Measurements from ENCODE around the gene SCARB1.
A peak's percentile ranks its signal among the peaks of the same experiment; 100 is the strongest.

SCARB1 gene

DNA sequence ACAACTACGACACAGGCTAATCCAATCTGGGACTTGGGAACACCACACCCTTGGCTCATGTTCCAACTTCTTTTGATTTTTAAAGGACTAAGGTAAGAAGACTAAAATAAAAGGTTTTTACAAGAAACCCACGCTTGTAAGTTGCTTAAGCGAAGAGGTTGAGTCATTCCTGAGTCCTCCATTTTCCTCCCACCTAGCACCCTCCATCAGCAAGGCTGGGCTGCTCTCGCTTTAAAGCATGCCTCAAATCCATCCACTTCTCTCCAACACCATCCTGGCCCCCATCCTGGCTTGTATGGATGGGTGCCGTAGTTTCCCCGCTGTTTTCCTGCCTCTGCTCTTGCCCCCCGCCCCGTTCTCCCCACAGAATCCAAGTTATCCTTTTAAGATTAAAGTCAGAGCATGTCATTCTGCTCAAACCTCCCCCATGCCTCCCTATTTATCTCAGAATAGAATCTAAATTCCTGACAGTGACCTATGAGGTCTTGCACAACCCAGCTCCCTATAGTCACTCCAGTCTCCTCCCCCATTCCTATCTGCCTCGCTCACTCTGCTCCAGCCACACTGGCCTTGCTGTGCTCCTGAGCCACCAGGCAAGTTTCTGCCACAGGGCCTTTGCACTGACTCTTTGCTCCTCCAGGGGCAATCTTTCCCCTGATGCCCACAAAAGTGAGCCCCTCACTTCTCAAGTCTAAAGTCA, 34.5 kb downstream of the SCARB1 start:
- TF ChIP-seq ISL1 (CRISPR knock-in tag; IDR thresholded peaks at IDR 0.05) = 0 out of 2 replicates have a peak, but pooled peaks have one; percentile 10
- TF ChIP-seq BACH2 (CRISPR knock-in tag; IDR thresholded peaks at IDR 0.05; ENCODE audit: borderline replicate concordance) = no peak
- no peak for TF ChIP-seq SNAI2 (CRISPR knock-in tag; IDR thresholded peaks at IDR 0.05)
- TF ChIP-seq ZFP3 (CRISPR knock-in tag; IDR thresholded peaks at IDR 0.05) = no peak
- TF ChIP-seq ZNF70 (CRISPR knock-in tag; IDR thresholded peaks at IDR 0.05) = no peak
- ATAC-seq = peak; percentile 83

DNA sequence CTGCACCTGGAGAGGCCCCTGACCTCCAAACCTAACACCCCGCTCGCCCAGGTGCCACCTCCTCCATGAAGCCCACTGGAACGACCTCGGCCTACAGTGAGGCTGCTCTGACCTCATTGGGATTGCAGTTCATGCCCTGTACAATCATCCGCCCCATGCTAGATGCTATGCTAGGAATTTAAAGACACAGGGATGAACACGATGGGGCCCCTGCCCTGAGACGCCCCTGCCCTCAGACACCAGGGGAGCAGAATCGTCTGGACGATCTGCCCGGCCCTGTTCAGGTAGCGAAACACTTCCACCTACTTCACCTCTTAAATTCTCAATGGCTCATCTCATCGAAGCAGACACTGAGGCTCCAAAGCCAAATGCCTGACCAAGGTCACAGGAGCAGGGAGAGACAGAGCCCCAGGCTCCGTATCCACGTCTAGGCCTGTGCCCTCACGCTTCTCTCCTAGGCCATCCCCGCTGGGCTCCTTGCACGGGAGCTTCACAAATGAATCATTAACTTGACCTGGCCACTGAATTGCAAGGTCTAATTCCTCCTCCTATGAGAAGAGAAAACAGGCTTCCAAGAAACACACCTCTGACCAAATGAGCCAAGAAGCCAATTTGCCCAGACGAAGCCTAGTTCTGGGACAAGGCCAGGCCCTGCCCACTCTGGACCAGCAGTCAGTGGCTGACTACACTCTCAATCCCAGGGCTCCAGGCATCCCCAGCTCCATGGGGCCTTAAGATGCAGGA, 35.2 kb downstream of the SCARB1 start:
- ATAC-seq = peak; percentile 72
- TF ChIP-seq ARNTL (CRISPR knock-in tag; IDR thresholded peaks at IDR 0.05; ENCODE audit: borderline replicate concordance, low read depth) = no peak
- TF ChIP-seq ZC3H10 (CRISPR knock-in tag; IDR thresholded peaks at IDR 0.05) = no peak
- no peak for TF ChIP-seq SNAI2 (CRISPR knock-in tag; IDR thresholded peaks at IDR 0.05)
- no peak for TF ChIP-seq ZNF565 (CRISPR knock-in tag; conservative IDR thresholded peaks at IDR 0.05; ENCODE audit: low read depth)
- TF ChIP-seq, protein P1, sequence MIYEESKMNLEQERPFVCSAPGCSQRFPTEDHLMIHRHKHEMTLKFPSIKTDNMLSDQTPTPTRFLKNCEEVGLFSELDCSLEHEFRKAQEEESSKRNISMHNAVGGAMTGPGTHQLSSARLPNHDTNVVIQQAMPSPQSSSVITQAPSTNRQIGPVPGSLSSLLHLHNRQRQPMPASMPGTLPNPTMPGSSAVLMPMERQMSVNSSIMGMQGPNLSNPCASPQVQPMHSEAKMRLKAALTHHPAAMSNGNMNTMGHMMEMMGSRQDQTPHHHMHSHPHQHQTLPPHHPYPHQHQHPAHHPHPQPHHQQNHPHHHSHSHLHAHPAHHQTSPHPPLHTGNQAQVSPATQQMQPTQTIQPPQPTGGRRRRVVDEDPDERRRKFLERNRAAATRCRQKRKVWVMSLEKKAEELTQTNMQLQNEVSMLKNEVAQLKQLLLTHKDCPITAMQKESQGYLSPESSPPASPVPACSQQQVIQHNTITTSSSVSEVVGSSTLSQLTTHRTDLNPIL (CRISPR knock-in tag; IDR thresholded peaks at IDR 0.05; ENCODE audit: low read depth) = no peak
- TF ChIP-seq TCF4 (CRISPR knock-in tag; IDR thresholded peaks at IDR 0.05; ENCODE audit: borderline replicate concordance) = no peak
- TF ChIP-seq TOX (CRISPR knock-in tag; IDR thresholded peaks at IDR 0.05; ENCODE audit: borderline replicate concordance) = no peak
- TF ChIP-seq, protein P2, sequence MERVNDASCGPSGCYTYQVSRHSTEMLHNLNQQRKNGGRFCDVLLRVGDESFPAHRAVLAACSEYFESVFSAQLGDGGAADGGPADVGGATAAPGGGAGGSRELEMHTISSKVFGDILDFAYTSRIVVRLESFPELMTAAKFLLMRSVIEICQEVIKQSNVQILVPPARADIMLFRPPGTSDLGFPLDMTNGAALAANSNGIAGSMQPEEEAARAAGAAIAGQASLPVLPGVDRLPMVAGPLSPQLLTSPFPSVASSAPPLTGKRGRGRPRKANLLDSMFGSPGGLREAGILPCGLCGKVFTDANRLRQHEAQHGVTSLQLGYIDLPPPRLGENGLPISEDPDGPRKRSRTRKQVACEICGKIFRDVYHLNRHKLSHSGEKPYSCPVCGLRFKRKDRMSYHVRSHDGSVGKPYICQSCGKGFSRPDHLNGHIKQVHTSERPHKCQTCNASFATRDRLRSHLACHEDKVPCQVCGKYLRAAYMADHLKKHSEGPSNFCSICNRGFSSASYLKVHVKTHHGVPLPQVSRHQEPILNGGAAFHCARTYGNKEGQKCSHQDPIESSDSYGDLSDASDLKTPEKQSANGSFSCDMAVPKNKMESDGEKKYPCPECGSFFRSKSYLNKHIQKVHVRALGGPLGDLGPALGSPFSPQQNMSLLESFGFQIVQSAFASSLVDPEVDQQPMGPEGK (CRISPR knock-in tag; IDR thresholded peaks at IDR 0.05; ENCODE audit: borderline replicate concordance) = no peak
- no peak for TF ChIP-seq RARB (CRISPR knock-in tag; IDR thresholded peaks at IDR 0.05)
- TF ChIP-seq PPARA (CRISPR knock-in tag; IDR thresholded peaks at IDR 0.05; ENCODE audit: borderline replicate concordance) = no peak
- TF ChIP-seq, protein P3, sequence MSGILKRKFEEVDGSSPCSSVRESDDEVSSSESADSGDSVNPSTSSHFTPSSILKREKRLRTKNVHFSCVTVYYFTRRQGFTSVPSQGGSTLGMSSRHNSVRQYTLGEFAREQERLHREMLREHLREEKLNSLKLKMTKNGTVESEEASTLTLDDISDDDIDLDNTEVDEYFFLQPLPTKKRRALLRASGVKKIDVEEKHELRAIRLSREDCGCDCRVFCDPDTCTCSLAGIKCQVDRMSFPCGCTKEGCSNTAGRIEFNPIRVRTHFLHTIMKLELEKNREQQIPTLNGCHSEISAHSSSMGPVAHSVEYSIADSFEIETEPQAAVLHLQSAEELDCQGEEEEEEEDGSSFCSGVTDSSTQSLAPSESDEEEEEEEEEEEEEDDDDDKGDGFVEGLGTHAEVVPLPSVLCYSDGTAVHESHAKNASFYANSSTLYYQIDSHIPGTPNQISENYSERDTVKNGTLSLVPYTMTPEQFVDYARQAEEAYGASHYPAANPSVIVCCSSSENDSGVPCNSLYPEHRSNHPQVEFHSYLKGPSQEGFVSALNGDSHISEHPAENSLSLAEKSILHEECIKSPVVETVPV (CRISPR knock-in tag; IDR thresholded peaks at IDR 0.05) = no peak
- TF ChIP-seq OSR1 (CRISPR knock-in tag; IDR thresholded peaks at IDR 0.05) = no peak
- TF ChIP-seq ZNF70 (CRISPR knock-in tag; IDR thresholded peaks at IDR 0.05) = no peak
- no peak for TF ChIP-seq ZFP3 (CRISPR knock-in tag; IDR thresholded peaks at IDR 0.05)
- TF ChIP-seq ESRRG (CRISPR knock-in tag; IDR thresholded peaks at IDR 0.05) = no peak
- TF ChIP-seq CSDC2 (CRISPR knock-in tag; IDR thresholded peaks at IDR 0.05) = no peak
- TF ChIP-seq ZFP30 (CRISPR knock-in tag; IDR thresholded peaks at IDR 0.05) = no peak
- TF ChIP-seq, protein P4, sequence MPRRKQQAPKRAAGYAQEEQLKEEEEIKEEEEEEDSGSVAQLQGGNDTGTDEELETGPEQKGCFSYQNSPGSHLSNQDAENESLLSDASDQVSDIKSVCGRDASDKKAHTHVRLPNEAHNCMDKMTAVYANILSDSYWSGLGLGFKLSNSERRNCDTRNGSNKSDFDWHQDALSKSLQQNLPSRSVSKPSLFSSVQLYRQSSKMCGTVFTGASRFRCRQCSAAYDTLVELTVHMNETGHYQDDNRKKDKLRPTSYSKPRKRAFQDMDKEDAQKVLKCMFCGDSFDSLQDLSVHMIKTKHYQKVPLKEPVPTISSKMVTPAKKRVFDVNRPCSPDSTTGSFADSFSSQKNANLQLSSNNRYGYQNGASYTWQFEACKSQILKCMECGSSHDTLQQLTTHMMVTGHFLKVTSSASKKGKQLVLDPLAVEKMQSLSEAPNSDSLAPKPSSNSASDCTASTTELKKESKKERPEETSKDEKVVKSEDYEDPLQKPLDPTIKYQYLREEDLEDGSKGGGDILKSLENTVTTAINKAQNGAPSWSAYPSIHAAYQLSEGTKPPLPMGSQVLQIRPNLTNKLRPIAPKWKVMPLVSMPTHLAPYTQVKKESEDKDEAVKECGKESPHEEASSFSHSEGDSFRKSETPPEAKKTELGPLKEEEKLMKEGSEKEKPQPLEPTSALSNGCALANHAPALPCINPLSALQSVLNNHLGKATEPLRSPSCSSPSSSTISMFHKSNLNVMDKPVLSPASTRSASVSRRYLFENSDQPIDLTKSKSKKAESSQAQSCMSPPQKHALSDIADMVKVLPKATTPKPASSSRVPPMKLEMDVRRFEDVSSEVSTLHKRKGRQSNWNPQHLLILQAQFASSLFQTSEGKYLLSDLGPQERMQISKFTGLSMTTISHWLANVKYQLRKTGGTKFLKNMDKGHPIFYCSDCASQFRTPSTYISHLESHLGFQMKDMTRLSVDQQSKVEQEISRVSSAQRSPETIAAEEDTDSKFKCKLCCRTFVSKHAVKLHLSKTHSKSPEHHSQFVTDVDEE (CRISPR knock-in tag; IDR thresholded peaks at IDR 0.05) = no peak
- no peak for TF ChIP-seq BACH2 (CRISPR knock-in tag; IDR thresholded peaks at IDR 0.05; ENCODE audit: borderline replicate concordance)

DNA sequence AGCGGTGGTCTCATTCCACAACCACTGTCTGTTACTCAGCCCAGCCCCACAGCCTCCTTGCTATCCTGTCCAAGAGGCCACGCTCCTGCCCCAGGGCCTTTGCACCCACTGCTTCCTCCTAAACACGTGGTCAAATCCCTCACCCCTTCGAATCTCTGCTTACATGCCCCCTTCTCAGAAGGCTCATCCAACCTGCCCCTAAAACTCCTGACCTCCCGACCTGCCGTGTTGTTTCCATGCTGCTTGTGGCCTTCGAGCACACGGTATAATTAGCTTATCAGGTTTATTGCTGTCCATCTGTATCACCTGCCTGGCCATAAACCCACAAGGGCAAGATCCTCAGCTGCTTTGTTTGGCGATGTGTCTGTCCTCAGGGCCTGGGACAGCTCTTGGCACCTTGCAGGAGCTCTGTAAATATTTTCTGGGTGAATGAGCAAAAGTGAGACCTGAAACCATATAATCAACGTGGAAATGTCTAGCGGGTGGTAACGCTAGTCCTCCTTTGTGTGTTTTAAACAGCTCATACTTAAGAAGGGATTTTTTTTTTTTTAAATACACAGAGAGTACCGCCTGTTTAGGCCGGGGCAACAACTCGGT, 36.0 kb downstream of the SCARB1 start:
- TF ChIP-seq ESRRG (CRISPR knock-in tag; IDR thresholded peaks at IDR 0.05) = no peak
- TF ChIP-seq OSR1 (CRISPR knock-in tag; IDR thresholded peaks at IDR 0.05) = no peak
- TF ChIP-seq, protein P3 (CRISPR knock-in tag; IDR thresholded peaks at IDR 0.05) = no peak
- TF ChIP-seq ZC3H10 (CRISPR knock-in tag; IDR thresholded peaks at IDR 0.05) = no peak
- TF ChIP-seq ARNTL (CRISPR knock-in tag; IDR thresholded peaks at IDR 0.05; ENCODE audit: borderline replicate concordance, low read depth) = no peak
- TF ChIP-seq ZFP3 (CRISPR knock-in tag; IDR thresholded peaks at IDR 0.05) = no peak
- no peak for TF ChIP-seq GLIS3 (CRISPR knock-in tag; IDR thresholded peaks at IDR 0.05)
- TF ChIP-seq TOX (CRISPR knock-in tag; IDR thresholded peaks at IDR 0.05; ENCODE audit: borderline replicate concordance) = no peak
- TF ChIP-seq, protein P1 (CRISPR knock-in tag; IDR thresholded peaks at IDR 0.05; ENCODE audit: low read depth) = no peak
- TF ChIP-seq, protein P5, sequence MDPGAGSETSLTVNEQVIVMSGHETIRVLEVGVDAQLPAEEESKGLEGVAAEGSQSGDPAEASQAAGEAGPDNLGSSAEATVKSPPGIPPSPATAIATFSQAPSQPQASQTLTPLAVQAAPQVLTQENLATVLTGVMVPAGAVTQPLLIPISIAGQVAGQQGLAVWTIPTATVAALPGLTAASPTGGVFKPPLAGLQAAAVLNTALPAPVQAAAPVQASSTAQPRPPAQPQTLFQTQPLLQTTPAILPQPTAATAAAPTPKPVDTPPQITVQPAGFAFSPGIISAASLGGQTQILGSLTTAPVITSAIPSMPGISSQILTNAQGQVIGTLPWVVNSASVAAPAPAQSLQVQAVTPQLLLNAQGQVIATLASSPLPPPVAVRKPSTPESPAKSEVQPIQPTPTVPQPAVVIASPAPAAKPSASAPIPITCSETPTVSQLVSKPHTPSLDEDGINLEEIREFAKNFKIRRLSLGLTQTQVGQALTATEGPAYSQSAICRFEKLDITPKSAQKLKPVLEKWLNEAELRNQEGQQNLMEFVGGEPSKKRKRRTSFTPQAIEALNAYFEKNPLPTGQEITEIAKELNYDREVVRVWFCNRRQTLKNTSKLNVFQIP (CRISPR knock-in tag; IDR thresholded peaks at IDR 0.05; ENCODE audit: borderline replicate concordance, low read depth) = no peak
- ATAC-seq = no peak
